ENCODE data around the gene C6orf120. TPM values are rescaled to one million over a fixed set of nuclear protein-coding genes. Genes with fewer than 3 reads are reported as not detected.

The C6orf120 gene
- total and polyA plus RNA-seq, 2 of the 13 experiments (the other 11 are each of a cell fraction or from before 2014, with no cell fraction given), result 21.7 to 29.9 TPM

DNA sequence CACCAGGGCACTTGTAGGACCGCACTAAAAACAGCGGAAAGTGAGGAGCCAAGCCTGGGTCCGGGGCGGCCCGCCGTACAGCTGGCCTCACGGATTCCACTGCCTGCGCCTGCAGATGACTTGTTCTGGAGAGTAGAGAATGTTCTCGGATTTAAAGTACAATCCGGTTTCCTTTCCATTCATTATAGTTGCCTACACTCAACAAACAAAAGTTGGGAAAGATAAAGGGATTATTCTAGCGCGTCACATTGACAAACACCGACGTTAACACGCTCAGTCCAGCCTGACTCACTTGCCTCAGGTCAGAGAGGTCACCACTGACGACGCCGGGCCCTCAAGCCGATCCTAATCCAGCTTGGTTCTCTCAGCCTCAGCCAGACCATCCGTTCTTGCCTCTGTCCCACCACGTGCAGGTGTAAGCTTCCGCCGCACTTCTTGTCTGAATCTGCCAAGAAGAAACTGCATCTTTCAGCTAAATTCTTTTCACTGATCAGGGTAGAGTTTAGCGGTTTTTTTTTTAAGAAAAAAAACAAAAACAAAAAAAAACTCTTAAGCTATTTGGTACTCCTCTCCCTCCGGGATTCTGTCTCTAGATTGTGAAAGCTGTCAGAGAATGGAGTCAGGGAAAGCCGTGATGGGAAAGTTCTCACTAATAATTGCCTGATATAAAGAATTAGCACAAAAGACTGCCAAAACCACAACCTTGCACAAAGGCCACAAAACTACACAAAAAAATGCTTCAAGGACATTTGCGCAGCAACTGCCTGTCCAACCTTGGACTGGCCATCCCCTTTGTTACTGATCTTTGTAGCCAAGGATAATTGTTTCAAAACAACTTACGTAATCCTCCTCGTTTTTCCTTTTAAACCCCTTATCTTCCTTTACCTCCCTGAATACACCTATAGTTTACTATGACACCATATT is 23.5 kb downstream of the C6orf120 start (continued):
- TF ChIP-seq PHB2 (IDR thresholded peaks at IDR 0.05; ENCODE audit: partially characterized antibody) (no peak), NFE2 (CRISPR knock-in tag; IDR thresholded peaks at IDR 0.05) (no peak), ATF7-NPFF (CRISPR knock-in tag; IDR thresholded peaks at IDR 0.05; ENCODE audit: low read depth) (0 out of 2 replicates have a peak, but pooled peaks have one; percentile 69), ZNF678 (CRISPR knock-in tag; IDR thresholded peaks at IDR 0.05) (no peak), ZNF619 (CRISPR knock-in tag; IDR thresholded peaks at IDR 0.05) (no peak), ERF (CRISPR knock-in tag; IDR thresholded peaks at IDR 0.05) (peak; percentile 87), NRL (CRISPR knock-in tag; IDR thresholded peaks at IDR 0.05; ENCODE audit: borderline replicate concordance) (no peak; the same call in 1 of the 2 replicates), FOXM1 (CRISPR knock-in tag; IDR thresholded peaks at IDR 0.05) (no peak), HINFP (CRISPR knock-in tag; IDR thresholded peaks at IDR 0.05; ENCODE audit: low read depth) (0 out of 2 replicates have a peak, but pooled peaks have one; percentile 34), ZNF7 (CRISPR knock-in tag; IDR thresholded peaks at IDR 0.05) (0 out of 2 replicates have a peak, but pooled peaks have one; percentile 15), NCOR1 (IDR thresholded peaks at IDR 0.05; ENCODE audit: borderline replicate concordance, low read length) (peak; percentile 94), ZSCAN31 (CRISPR knock-in tag; IDR thresholded peaks at IDR 0.05; ENCODE audit: low read depth) (peak; percentile 17; the same call in 1 of the 2 replicates), RFX5 (IDR thresholded peaks at IDR 0.05; ENCODE audit: low read depth, low read length) (no peak), NR0B2 (CRISPR knock-in tag; IDR thresholded peaks at IDR 0.05) (peak; percentile 15; the same call in 1 of the 2 replicates), ZFX (CRISPR knock-in tag; IDR thresholded peaks at IDR 0.05; ENCODE audit: low read depth) (peak; percentile 64), BCL3 (CRISPR knock-in tag; IDR thresholded peaks at IDR 0.05) (peak; percentile 94; the same call in 1 of the 2 replicates), ZNF841 (CRISPR knock-in tag; IDR thresholded peaks at IDR 0.05; ENCODE audit: borderline replicate concordance) (peak; percentile 50; the same call in 1 of the 2 replicates), ZSCAN12 (CRISPR knock-in tag; IDR thresholded peaks at IDR 0.05) (peak; percentile 10; the same call in 1 of the 2 replicates), DMAP1 (CRISPR knock-in tag; IDR thresholded peaks at IDR 0.05) (peak; percentile 88; the same call in 1 of the 2 replicates), E2F1 (CRISPR knock-in tag; IDR thresholded peaks at IDR 0.05) (no peak)
- TF ChIP-seq, protein P1, sequence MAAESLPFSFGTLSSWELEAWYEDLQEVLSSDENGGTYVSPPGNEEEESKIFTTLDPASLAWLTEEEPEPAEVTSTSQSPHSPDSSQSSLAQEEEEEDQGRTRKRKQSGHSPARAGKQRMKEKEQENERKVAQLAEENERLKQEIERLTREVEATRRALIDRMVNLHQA (CRISPR knock-in tag; IDR thresholded peaks at IDR 0.05), result no peak
- TF ChIP-seq, protein P2, sequence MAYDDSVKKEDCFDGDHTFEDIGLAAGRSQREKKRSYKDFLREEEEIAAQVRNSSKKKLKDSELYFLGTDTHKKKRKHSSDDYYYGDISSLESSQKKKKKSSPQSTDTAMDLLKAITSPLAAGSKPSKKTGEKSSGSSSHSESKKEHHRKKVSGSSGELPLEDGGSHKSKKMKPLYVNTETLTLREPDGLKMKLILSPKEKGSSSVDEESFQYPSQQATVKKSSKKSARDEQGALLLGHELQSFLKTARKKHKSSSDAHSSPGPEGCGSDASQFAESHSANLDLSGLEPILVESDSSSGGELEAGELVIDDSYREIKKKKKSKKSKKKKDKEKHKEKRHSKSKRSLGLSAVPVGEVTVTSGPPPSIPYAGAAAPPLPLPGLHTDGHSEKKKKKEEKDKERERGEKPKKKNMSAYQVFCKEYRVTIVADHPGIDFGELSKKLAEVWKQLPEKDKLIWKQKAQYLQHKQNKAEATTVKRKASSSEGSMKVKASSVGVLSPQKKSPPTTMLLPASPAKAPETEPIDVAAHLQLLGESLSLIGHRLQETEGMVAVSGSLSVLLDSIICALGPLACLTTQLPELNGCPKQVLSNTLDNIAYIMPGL (CRISPR knock-in tag; IDR thresholded peaks at IDR 0.05; ENCODE audit: borderline replicate concordance in 1 of 2, low read depth in 1 of 2), result peak; percentile 7 to 75; a peak in 2 of 4 replicates
